CD4-positive, alpha-beta T cell (primary cell): ENCODE measurements around the gene THRB. TPM values are rescaled to one million over a fixed set of nuclear protein-coding genes. Genes with fewer than 3 reads are reported as not detected.

Experiments
- ATAC-seq: fragments of 200-7000 bp; cut with Tn5 transposase; one replicate; pipeline ENCODE4 v1.10.0; 2022; ENCODE audit warnings: mild to moderate bottlenecking; ENCODE audit not compliant: poor library complexity
- CTCF ChIA-PET: fragments of 350-600 bp; sonication (Branson Sonifier 250); formaldehyde crosslinking; loops from one replicate; lab custom pipeline; 2021; ENCODE audit warnings: antibody characterized with exemption, inconsistent platforms; lab: Charles Lee
- POLR2A ChIA-PET: fragments of 350-600 bp; sonication (Branson Sonifier 250); formaldehyde crosslinking; loops from one replicate; lab custom pipeline; 2021; ENCODE audit warnings: antibody characterized with exemption, inconsistent platforms; lab: Charles Lee
- DNase-seq, 14 experiments: peaks; one replicate each; pipeline ENCODE4 v3.0.0-alpha.2; 2013 to 2020; ENCODE audit warnings: mixed read lengths in 2 of 14
- H3K27ac ChIP-seq, 2 donors: one replicate each; pipeline versions ENCODE4 v1.5.1 to v1.7.0; 2013; ENCODE audit warnings: low read length in 2 of 2, low read depth in 1 of 2, mild to moderate bottlenecking in 1 of 2
- H3K27me3 ChIP-seq, 2 experiments: 1 replicate in 1 of 2; 2 replicates in 1 of 2; pipeline versions ENCODE4 v1.6.1 to v1.7.0; 2013; ENCODE audit warnings: low read length in 2 of 2, control low read depth in 1 of 2, mild to moderate bottlenecking in 1 of 2, moderate library complexity in 1 of 2; ENCODE audit not compliant: insufficient read depth in 2 of 2, control insufficient read depth in 1 of 2
- H3K36me3 ChIP-seq: one replicate; pipeline ENCODE4 v1.6.1; 2013; ENCODE audit warnings: low read length, control low read depth; ENCODE audit not compliant: insufficient read depth
- H3K4me1 ChIP-seq: one replicate; pipeline ENCODE4 v1.6.1; 2013; ENCODE audit warnings: low read length, control low read depth; ENCODE audit not compliant: insufficient read depth
- H3K4me3 ChIP-seq: one replicate; pipeline ENCODE4 v1.5.1; 2013; ENCODE audit warnings: mild to moderate bottlenecking, low read length, moderate library complexity
- H3K9me3 ChIP-seq, 2 experiments: 1 replicate in 1 of 2; 2 replicates in 1 of 2; pipeline versions ENCODE4 v1.6.1 to v1.7.0; 2013; ENCODE audit warnings: low read length in 2 of 2, mild to moderate bottlenecking in 2 of 2, control low read depth in 1 of 2, moderate library complexity in 1 of 2; ENCODE audit not compliant: control insufficient read depth in 1 of 2, insufficient read depth in 1 of 2
- H3K27ac Mint-ChIP-seq: one replicate; pipeline ENCODE4 v1.8.0; 2020; ENCODE audit warnings: mixed read lengths
- H3K27me3 Mint-ChIP-seq: one replicate; pipeline ENCODE4 v1.8.0; 2021; ENCODE audit warnings: mixed read lengths
- H3K36me3 Mint-ChIP-seq: one replicate; pipeline ENCODE4 v1.8.0; 2021; ENCODE audit warnings: low read depth, mixed read lengths
- H3K4me1 Mint-ChIP-seq: one replicate; pipeline ENCODE4 v1.8.0; 2021; ENCODE audit warnings: low read depth, mixed read lengths
- H3K4me3 Mint-ChIP-seq: one replicate; pipeline ENCODE4 v1.8.0; 2020; ENCODE audit warnings: mild to moderate bottlenecking, mixed read lengths
- H3K9me3 Mint-ChIP-seq: one replicate; pipeline ENCODE4 v1.8.0; 2020; ENCODE audit warnings: mixed read lengths
- CTCF ChIP-seq: fragments of 200-600 bp; IDR thresholded peaks from one replicate; pipeline ENCODE4 v1.8.0; 2022; ENCODE audit warnings: antibody characterized with exemption, mild to moderate bottlenecking
- intact Hi-C, 2 experiments: fragments of 100-400 bp; cut with DNase I in 1 of 2; cut with micrococcal nuclease in 1 of 2; formaldehyde crosslinking; loops; one replicate each; pipeline versions ENCODE4 v1.15.1 to v1.9.0; 2023 to 2025; cut with DNase I, micrococcal nuclease
- total RNA-seq, 174 experiments: library from RNA in 2 of 174; stranded (reverse) in 2 of 174; gene quantifications; one replicate each; pipeline ENCODE4 v1.2.3 and lab custom pipeline; 2021 to 2026

The THRB gene
- total RNA-seq, 2 experiments from 2014 or later, result not detected

- Mint-ChIP-seq H3K27ac (no peak overlapping the region), H3K4me1 (no peaks in the 10 kb centered on the region), H3K9me3 (no peaks in the 10 kb centered on the region), H3K4me3 (no peak overlapping the region), H3K27me3 (peaks cover 12% of the 10 kb centered on the region), H3K36me3 (no peaks in the 10 kb centered on the region)
- DNase-seq (no peak), ATAC-seq (no peak)
- Histone ChIP-seq H3K27ac (no peak overlapping the region), H3K4me3 (no peak overlapping the region), H3K9me3 (no peaks in the 10 kb centered on the region), H3K36me3 (no peaks in the 10 kb centered on the region), H3K4me1 (no peaks in the 10 kb centered on the region), H3K27me3 (peaks cover 0 to 4% of the 10 kb centered on the region in 2 experiments)
- CTCF ChIA-PET, result interaction anchor here (1.3 kb wide), 1 partner anchor 14 kb away, joined by 3 read pairs; no protein-coding TSS in a partner anchor
- TF ChIP-seq CTCF, result no peak
- POLR2A ChIA-PET, result no interaction called here
- intact Hi-C loops, result no loop called here
Observed at GRCh38 chr3:24087469-24087868, 407.2 kb downstream of the THRB start.

- Histone ChIP-seq H3K4me3 (no peak overlapping the region), H3K27me3 (peaks cover 0 to 4% of the 10 kb centered on the region in 2 experiments), H3K36me3 (no peaks in the 10 kb centered on the region), H3K4me1 (no peaks in the 10 kb centered on the region), H3K27ac (no peak overlapping the region), H3K9me3 (no peaks in the 10 kb centered on the region)
- DNase-seq (no peak), ATAC-seq (no peak)
- Mint-ChIP-seq H3K27ac (no peak overlapping the region), H3K4me3 (no peak overlapping the region), H3K36me3 (no peaks in the 10 kb centered on the region), H3K27me3 (peaks cover 12% of the 10 kb centered on the region), H3K9me3 (no peaks in the 10 kb centered on the region), H3K4me1 (no peaks in the 10 kb centered on the region)
- ChIA-PET POLR2A (no interaction called here), CTCF (no interaction called here)
- no peak for TF ChIP-seq CTCF
- intact Hi-C loops, result no loop called here
Observed at GRCh38 chr3:24086617-24087404, 407.8 kb downstream of the THRB start.

- ATAC-seq, result no peak
- Mint-ChIP-seq H3K4me3 (no peak overlapping the region), H3K4me1 (no peaks in the 10 kb centered on the region), H3K36me3 (no peaks in the 10 kb centered on the region), H3K27ac (no peak overlapping the region), H3K9me3 (no peaks in the 10 kb centered on the region), H3K27me3 (peaks cover 12% of the 10 kb centered on the region)
- Histone ChIP-seq H3K9me3 (no peaks in the 10 kb centered on the region), H3K36me3 (no peaks in the 10 kb centered on the region), H3K4me3 (no peak overlapping the region), H3K27me3 (peaks cover 0 to 4% of the 10 kb centered on the region in 2 experiments), H3K27ac (no peak overlapping the region), H3K4me1 (no peaks in the 10 kb centered on the region)
- ChIA-PET CTCF (no interaction called here), POLR2A (no interaction called here)
- TF ChIP-seq CTCF, result no peak
- no peak for DNase-seq
- intact Hi-C loops, result no loop called here
Observed at GRCh38 chr3:24086206-24086605, 408.4 kb downstream of the THRB start.
